CD4-positive, CD25-positive, alpha-beta regulatory T cell (primary cell): ENCODE results near the gene ALDH1A2. TPM values are rescaled to one million over a fixed set of nuclear protein-coding genes. Genes with fewer than 3 reads are reported as not detected.

Source experiments
- ATAC-seq, 2 donors: fragments of 150-1000 bp; cut with Tn5 transposase; one replicate each; pipeline ENCODE4 v1.10.0; 2021; ENCODE audit warnings: low read depth in 2 of 2, moderate number of reproducible peaks in 2 of 2, moderate library complexity in 1 of 2
- DNase-seq, 3 donors: peaks; one replicate each; pipeline versions ENCODE4 v3.0.0 to v3.0.0-alpha.2; 2012 to 2022; ENCODE audit warnings: mixed read lengths in 1 of 3
- H3K27ac ChIP-seq: one replicate; pipeline ENCODE4 v1.7.0; 2013; ENCODE audit warnings: mild to moderate bottlenecking, low read length; ENCODE audit not compliant: insufficient read depth, poor library complexity, severe bottlenecking
- H3K27me3 ChIP-seq: one replicate; pipeline ENCODE4 v1.7.0; 2013; ENCODE audit warnings: low read length; ENCODE audit not compliant: control insufficient read depth, insufficient read depth
- H3K36me3 ChIP-seq: one replicate; pipeline ENCODE4 v1.7.0; 2013; ENCODE audit warnings: mild to moderate bottlenecking, low read length, moderate library complexity; ENCODE audit not compliant: control insufficient read depth, insufficient read depth
- H3K4me1 ChIP-seq: 2 replicates; pipeline ENCODE4 v1.7.0; 2013; ENCODE audit warnings: mild to moderate bottlenecking, low read length; ENCODE audit not compliant: insufficient read depth, control insufficient read depth, poor library complexity, severe bottlenecking
- H3K4me3 ChIP-seq: one replicate; pipeline ENCODE4 v1.7.0; 2013; ENCODE audit warnings: low read depth, mild to moderate bottlenecking, low read length, moderate library complexity
- H3K9me3 ChIP-seq, 2 experiments: 1 replicate in 1 of 2; 2 replicates in 1 of 2; pipeline ENCODE4 v1.7.0; 2013; ENCODE audit warnings: low read length in 2 of 2, mild to moderate bottlenecking in 1 of 2, moderate library complexity in 1 of 2; ENCODE audit not compliant: control insufficient read depth in 2 of 2
- H3K27ac Mint-ChIP-seq, 3 donors: one replicate each; pipeline ENCODE4 v1.8.0; 2020 to 2022; ENCODE audit warnings: mild to moderate bottlenecking in 3 of 3, mixed read lengths in 3 of 3, moderate library complexity in 2 of 3
- H3K27me3 Mint-ChIP-seq: one replicate; pipeline ENCODE4 v1.8.0; 2022; ENCODE audit warnings: mild to moderate bottlenecking, mixed read lengths
- H3K36me3 Mint-ChIP-seq: one replicate; pipeline ENCODE4 v1.8.0; 2020; ENCODE audit warnings: mixed read lengths
- H3K4me1 Mint-ChIP-seq, 4 donors: one replicate each; pipeline ENCODE4 v1.8.0; 2020 to 2022; ENCODE audit warnings: mixed read lengths in 4 of 4, mild to moderate bottlenecking in 1 of 4
- H3K4me3 Mint-ChIP-seq, 4 donors: one replicate each; pipeline ENCODE4 v1.8.0; 2020 to 2022; ENCODE audit warnings: mild to moderate bottlenecking in 4 of 4, mixed read lengths in 4 of 4, moderate library complexity in 3 of 4
- H3K9me3 Mint-ChIP-seq, 7 donors: one replicate each; pipeline ENCODE4 v1.8.0; 2020 to 2022; ENCODE audit warnings: mixed read lengths in 7 of 7, mild to moderate bottlenecking in 3 of 7, moderate library complexity in 2 of 7
- polyA plus RNA-seq, 4 donors: library from polyadenylated mRNA; unstranded; fragments of 300-500 nt; fragmentation: Illumina TruSeq; gene quantifications; one replicate each; pipeline ENCODE4 v1.2.3, GENCODE V29; 2021
- total RNA-seq: library from RNA; stranded (reverse); gene quantifications from one replicate; pipeline ENCODE4 v1.2.3, GENCODE V29; 2022

Gene ALDH1A2
- total and polyA plus RNA-seq, 5 donors from 2014 or later, result not detected

- peaks cover 2% of the 10 kb centered on the region for H3K27me3 ChIP-seq
- H3K36me3 ChIP-seq, result no peaks in the 10 kb centered on the region
- no peaks in the 10 kb centered on the region for H3K36me3 Mint-ChIP-seq
- peaks cover 0 to 1% (median 0%) of the 10 kb centered on the region in 7 donors for H3K9me3 Mint-ChIP-seq
- H3K27ac ChIP-seq, result no peak overlapping the region
- ATAC-seq (no peak), DNase-seq (no peak)
- no peak overlapping the region for H3K4me3 Mint-ChIP-seq
- no peak overlapping the region for H3K27ac Mint-ChIP-seq
- peaks cover 10% of the 10 kb centered on the region for H3K27me3 Mint-ChIP-seq
- no peaks in the 10 kb centered on the region for H3K4me1 ChIP-seq
- no peak overlapping the region for H3K4me3 ChIP-seq
- H3K4me1 Mint-ChIP-seq, result no peaks in the 10 kb centered on the region
- H3K9me3 ChIP-seq, result no peaks in the 10 kb centered on the region
Measured at GRCh38 chr15:57917998-57918397, 147.5 kb downstream of the ALDH1A2 start.

GRCh38 chr15:57916695-57917094 is 148.8 kb downstream of the ALDH1A2 start:
- Histone ChIP-seq H3K4me1 (no peaks in the 10 kb centered on the region), H3K4me3 (no peak overlapping the region), H3K9me3 (no peaks in the 10 kb centered on the region), H3K27me3 (no peaks in the 10 kb centered on the region), H3K36me3 (no peaks in the 10 kb centered on the region), H3K27ac (no peak overlapping the region)
- H3K4me3 Mint-ChIP-seq, result no peak overlapping the region
- DNase-seq (no peak), ATAC-seq (no peak)
- H3K27me3 Mint-ChIP-seq, result peaks cover 10% of the 10 kb centered on the region
- H3K9me3 Mint-ChIP-seq, result peaks cover 0 to 1% (median 0%) of the 10 kb centered on the region in 7 donors
- no peaks in the 10 kb centered on the region for H3K4me1 Mint-ChIP-seq
- H3K27ac Mint-ChIP-seq, result no peak overlapping the region
- H3K36me3 Mint-ChIP-seq, result no peaks in the 10 kb centered on the region

- Histone ChIP-seq H3K27me3 (no peaks in the 10 kb centered on the region), H3K4me1 (no peaks in the 10 kb centered on the region), H3K4me3 (no peak overlapping the region), H3K9me3 (no peaks in the 10 kb centered on the region), H3K27ac (no peak overlapping the region), H3K36me3 (no peaks in the 10 kb centered on the region)
- H3K4me3 Mint-ChIP-seq, result no peak overlapping the region
- H3K36me3 Mint-ChIP-seq, result no peaks in the 10 kb centered on the region
- ATAC-seq, result no peak
- peak overlapping the region in 1 of 3 donors; percentile 32 for H3K27ac Mint-ChIP-seq
- peaks cover 0 to 1% (median 0%) of the 10 kb centered on the region in 7 donors for H3K9me3 Mint-ChIP-seq
- H3K4me1 Mint-ChIP-seq, result no peaks in the 10 kb centered on the region
- peaks cover 10% of the 10 kb centered on the region for H3K27me3 Mint-ChIP-seq
- no peak for DNase-seq
Measured at GRCh38 chr15:57915827-57916531, 149.5 kb downstream of the ALDH1A2 start.

- Mint-ChIP-seq H3K4me3 (no peak overlapping the region), H3K4me1 (no peaks in the 10 kb centered on the region), H3K36me3 (no peaks in the 10 kb centered on the region), H3K27ac (no peak overlapping the region), H3K9me3 (peaks cover 0 to 1% (median 0%) of the 10 kb centered on the region in 7 donors), H3K27me3 (peaks cover 11% of the 10 kb centered on the region)
- DNase-seq, result no peak
- H3K27me3 ChIP-seq, result no peaks in the 10 kb centered on the region
- no peaks in the 10 kb centered on the region for H3K4me1 ChIP-seq
- H3K9me3 ChIP-seq, result no peaks in the 10 kb centered on the region
- H3K27ac ChIP-seq, result no peak overlapping the region
- H3K4me3 ChIP-seq, result no peak overlapping the region
- H3K36me3 ChIP-seq, result no peaks in the 10 kb centered on the region
- ATAC-seq, result no peak
Measured at GRCh38 chr15:57914350-57915055, 151.0 kb downstream of the ALDH1A2 start.

GRCh38 chr15:57911247-57911646 is 154.3 kb downstream of the ALDH1A2 start:
- H3K27ac Mint-ChIP-seq, result no peak overlapping the region
- H3K4me1 Mint-ChIP-seq, result no peaks in the 10 kb centered on the region
- no peaks in the 10 kb centered on the region for H3K4me1 ChIP-seq
- ATAC-seq (no peak), DNase-seq (no peak)
- peaks cover 0 to 4% (median 0%) of the 10 kb centered on the region in 7 donors for H3K9me3 Mint-ChIP-seq
- H3K36me3 ChIP-seq, result no peaks in the 10 kb centered on the region
- peaks cover 12% of the 10 kb centered on the region for H3K27me3 Mint-ChIP-seq
- H3K27me3 ChIP-seq, result peaks cover 2% of the 10 kb centered on the region
- H3K4me3 Mint-ChIP-seq, result no peak overlapping the region
- H3K9me3 ChIP-seq, result no peaks in the 10 kb centered on the region
- H3K36me3 Mint-ChIP-seq, result no peaks in the 10 kb centered on the region
- no peak overlapping the region for H3K27ac ChIP-seq
- H3K4me3 ChIP-seq, result no peak overlapping the region

- no peaks in the 10 kb centered on the region for H3K36me3 ChIP-seq
- no peak overlapping the region for H3K27ac Mint-ChIP-seq
- no peak for ATAC-seq
Measured at GRCh38 chr15:57910672-57911071, 154.8 kb downstream of the ALDH1A2 start.

GRCh38 chr15:57909388-57909787 is 156.1 kb downstream of the ALDH1A2 start:
- no peak overlapping the region for H3K4me3 Mint-ChIP-seq
- DNase-seq (no peak), ATAC-seq (no peak)
- Histone ChIP-seq H3K4me1 (no peaks in the 10 kb centered on the region), H3K27ac (no peak overlapping the region), H3K36me3 (no peaks in the 10 kb centered on the region), H3K27me3 (peaks cover 2% of the 10 kb centered on the region), H3K4me3 (no peak overlapping the region), H3K9me3 (no peaks in the 10 kb centered on the region)
- peaks cover 0 to 4% (median 0%) of the 10 kb centered on the region in 7 donors for H3K9me3 Mint-ChIP-seq
- H3K27ac Mint-ChIP-seq, result no peak overlapping the region
- no peaks in the 10 kb centered on the region for H3K36me3 Mint-ChIP-seq
- no peaks in the 10 kb centered on the region for H3K4me1 Mint-ChIP-seq
- peaks cover 12% of the 10 kb centered on the region for H3K27me3 Mint-ChIP-seq

More at GRCh38 chr15:57910672-57911071, 154.8 kb downstream of the ALDH1A2 start:
- Histone ChIP-seq H3K9me3 (no peaks in the 10 kb centered on the region), H3K27ac (no peak overlapping the region), H3K4me1 (no peaks in the 10 kb centered on the region), H3K4me3 (no peak overlapping the region), H3K27me3 (peaks cover 2% of the 10 kb centered on the region)
- Mint-ChIP-seq H3K36me3 (no peaks in the 10 kb centered on the region), H3K27me3 (peaks cover 12% of the 10 kb centered on the region), H3K4me3 (no peak overlapping the region), H3K9me3 (peaks cover 0 to 4% (median 0%) of the 10 kb centered on the region in 7 donors), H3K4me1 (no peaks in the 10 kb centered on the region)
- no peak for DNase-seq
